NCI-H2227 (cell line): ENCODE results near the gene ASRGL1.
"Not testable (repeated sequence)": the region's sequence is repeated elsewhere in the genome, so short reads cannot be mapped to it uniquely, and the experiment has no call there.

Experiments used
- DNase-seq: peaks from one replicate; lab custom pipeline; 2025; ENCODE audit not compliant: unreplicated experiment; lab: John Stamatoyannopoulos, UW

Gene ASRGL1

GRCh38 chr11:62352355-62353336, 15.4 kb downstream of the ASRGL1 start:
- no peak for DNase-seq

GRCh38 chr11:62353841-62354240, 16.6 kb downstream of the ASRGL1 start:
- no peak for DNase-seq

- DNase-seq = no peak
These were observed 21.0 kb downstream of the ASRGL1 start for GRCh38 chr11:62358273-62358672.

GRCh38 chr11:62359475-62359874, 22.2 kb downstream of the ASRGL1 start:
- DNase-seq = no peak

- no peak for DNase-seq
These were observed 23.4 kb downstream of the ASRGL1 start for GRCh38 chr11:62360685-62361084.

GRCh38 chr11:62368861-62369477, 31.7 kb downstream of the ASRGL1 start:
- DNase-seq = not testable (repeated sequence)

GRCh38 chr11:62370743-62371440, 33.6 kb downstream of the ASRGL1 start:
- no peak for DNase-seq

- no peak for DNase-seq
These were observed 35.6 kb downstream of the ASRGL1 start for GRCh38 chr11:62372871-62373270.

- DNase-seq = no peak
These were observed 36.3 kb downstream of the ASRGL1 start for GRCh38 chr11:62373464-62374119.

- DNase-seq = no peak
These were observed 37.6 kb downstream of the ASRGL1 start for GRCh38 chr11:62374801-62375200.

- DNase-seq = peak; percentile 73
These were observed 41.3 kb downstream of the ASRGL1 start for GRCh38 chr11:62378459-62379063.

- not testable (repeated sequence) for DNase-seq
These were observed 42.3 kb downstream of the ASRGL1 start for GRCh38 chr11:62379586-62379985.

GRCh38 chr11:62380821-62381245, 43.6 kb downstream of the ASRGL1 start:
- DNase-seq = peak; percentile 85

GRCh38 chr11:62383822-62384221, 46.6 kb downstream of the ASRGL1 start:
- DNase-seq = no peak

GRCh38 chr11:62386083-62386482, 48.8 kb downstream of the ASRGL1 start:
- DNase-seq = not testable (repeated sequence)

GRCh38 chr11:62387381-62387780, 50.1 kb downstream of the ASRGL1 start:
- no peak for DNase-seq

- no peak for DNase-seq
These were observed 51.8 kb downstream of the ASRGL1 start for GRCh38 chr11:62388999-62389398.

GRCh38 chr11:62390237-62390636, 53.0 kb downstream of the ASRGL1 start:
- DNase-seq = no peak

GRCh38 chr11:62390722-62391121, 53.5 kb downstream of the ASRGL1 start:
- DNase-seq = no peak

- DNase-seq = no peak
These were observed 54.6 kb downstream of the ASRGL1 start for GRCh38 chr11:62391642-62392425.
